ENCODE results near the gene TESPA1. TPM values are rescaled to one million over a fixed set of nuclear protein-coding genes. Genes with fewer than 3 reads are reported as not detected.

TESPA1 gene
- total RNA-seq, 4 donors from 2014 or later: 1.6 to 15.3 (median 4.3) TPM

GRCh38 chr12:54958048-54958658, 26.4 kb downstream of the TESPA1 start:
- 73 to 96% methylated on average over 3 of the region's 3 CpGs for WGBS, 2 donors (ENCODE audit: low coverage in 1 of 2)
- no peaks in the 10 kb centered on the region for H3K9me3 ChIP-seq
- DNase-seq: peak; percentile 29
- TF ChIP-seq CTCF (IDR thresholded peaks at IDR 0.05) (peak; percentile 60 to 64 (median 61)), POLR2AphosphoS5 (IDR thresholded peaks at IDR 0.05) (no peak)
- no peaks in the 10 kb centered on the region for H3K36me3 ChIP-seq
- in situ Hi-C loops (cut with MboI; ENCODE audit: low pct_ligation_motif_present in 1 of 4, low pct_unique_long_range_greater_than_20kb in 1 of 4, low sequenced_read_pairs in 3 of 4) (loop anchor here (10.0 to 25.0 kb wide), 5 partner anchors 103 to 371 kb away; partner anchors contain the start of genes MUCL1 (in 1 of the 4) and PPP1R1A (in 1 of the 4)), intact Hi-C loops (cut with DNase I; ENCODE audit: low total_unique reads) (loop anchor here (10.0 kb wide), 1 partner anchor 253 kb away; no protein-coding TSS in a partner anchor)
- no peak overlapping the region for H3K4me3 ChIP-seq
- peaks cover 12% of the 10 kb centered on the region for H3K27me3 ChIP-seq
- H3K4me1 ChIP-seq: no peaks in the 10 kb centered on the region
- H3K27ac ChIP-seq: no peak overlapping the region

GRCh38 chr12:54956818-54957641, 27.5 kb downstream of the TESPA1 start:
- intact Hi-C loops (cut with DNase I; ENCODE audit: low total_unique reads) (loop anchor here (10.0 kb wide), 1 partner anchor 252 kb away; no protein-coding TSS in a partner anchor), in situ Hi-C loops (cut with MboI; ENCODE audit: low pct_ligation_motif_present in 1 of 4, low pct_unique_long_range_greater_than_20kb in 1 of 4, low sequenced_read_pairs in 3 of 4) (loop anchor here (10.0 to 25.0 kb wide), 5 partner anchors 102 to 370 kb away; partner anchors contain the start of genes MUCL1 (in 1 of the 4) and PPP1R1A (in 1 of the 4))
- WGBS, 2 donors (ENCODE audit: low coverage in 1 of 2): 65 to 80% methylated on average over 5 to 10 of the region's 10 CpGs

GRCh38 chr12:54956322-54956721, 28.2 kb downstream of the TESPA1 start:
- Histone ChIP-seq H3K27me3 (peaks cover 12% of the 10 kb centered on the region), H3K9me3 (no peaks in the 10 kb centered on the region), H3K36me3 (no peaks in the 10 kb centered on the region), H3K4me1 (no peaks in the 10 kb centered on the region), H3K4me3 (no peak overlapping the region), H3K27ac (no peak overlapping the region)
- 66% methylated on average over 5 of the region's 5 CpGs for WGBS, 2 donors (ENCODE audit: low coverage in 1 of 2)
- no peak for TF ChIP-seq EP300 (IDR thresholded peaks at IDR 0.05; ENCODE audit: low read depth)
- no peak for TF ChIP-seq POLR2AphosphoS5 (IDR thresholded peaks at IDR 0.05)
- TF ChIP-seq POLR2A (IDR thresholded peaks at IDR 0.05): no peak
- TF ChIP-seq CTCF (IDR thresholded peaks at IDR 0.05): no peak
- intact Hi-C loops (cut with DNase I; ENCODE audit: low total_unique reads) (loop anchor here (10.0 kb wide), 1 partner anchor 252 kb away; no protein-coding TSS in a partner anchor), in situ Hi-C loops (cut with MboI; ENCODE audit: low pct_ligation_motif_present in 1 of 4, low pct_unique_long_range_greater_than_20kb in 1 of 4, low sequenced_read_pairs in 3 of 4) (loop anchor here (10.0 to 25.0 kb wide), 5 partner anchors 102 to 369 kb away; partner anchors contain the start of genes MUCL1 (in 1 of the 4) and PPP1R1A (in 1 of the 4))
- no peak for DNase-seq

More at GRCh38 chr12:54956818-54957641, 27.5 kb downstream of the TESPA1 start:
- Histone ChIP-seq H3K4me1 (no peaks in the 10 kb centered on the region), H3K27me3 (peaks cover 12% of the 10 kb centered on the region), H3K36me3 (no peaks in the 10 kb centered on the region), H3K9me3 (no peaks in the 10 kb centered on the region), H3K4me3 (no peak overlapping the region), H3K27ac (no peak overlapping the region)
- DNase-seq: no peak
- TF ChIP-seq CTCF (IDR thresholded peaks at IDR 0.05): no peak
- TF ChIP-seq EP300 (IDR thresholded peaks at IDR 0.05; ENCODE audit: low read depth): no peak
- no peak for TF ChIP-seq POLR2AphosphoS5 (IDR thresholded peaks at IDR 0.05)
- no peak for TF ChIP-seq POLR2A (IDR thresholded peaks at IDR 0.05)

GRCh38 chr12:54954801-54955200, 29.8 kb downstream of the TESPA1 start:
- no peak for DNase-seq

More at GRCh38 chr12:54954801-54955200, 29.8 kb downstream of the TESPA1 start:
- in situ Hi-C loops (cut with MboI; ENCODE audit: low pct_ligation_motif_present in 1 of 4, low pct_unique_long_range_greater_than_20kb in 1 of 4, low sequenced_read_pairs in 3 of 4) (loop anchor here (10.0 to 25.0 kb wide), 5 partner anchors 100 to 368 kb away; partner anchors contain the start of genes MUCL1 (in 1 of the 4) and PPP1R1A (in 1 of the 4)), intact Hi-C loops (cut with DNase I; ENCODE audit: low total_unique reads) (loop anchor here (10.0 kb wide), 1 partner anchor 250 kb away; no protein-coding TSS in a partner anchor)
- TF ChIP-seq POLR2A (IDR thresholded peaks at IDR 0.05): no peak
- TF ChIP-seq EP300 (IDR thresholded peaks at IDR 0.05; ENCODE audit: low read depth): no peak
- no peak for TF ChIP-seq CTCF (IDR thresholded peaks at IDR 0.05)
- TF ChIP-seq POLR2AphosphoS5 (IDR thresholded peaks at IDR 0.05): no peak
- Histone ChIP-seq H3K27me3 (peaks cover 12% of the 10 kb centered on the region), H3K4me3 (no peak overlapping the region), H3K9me3 (no peaks in the 10 kb centered on the region), H3K27ac (no peak overlapping the region), H3K36me3 (no peaks in the 10 kb centered on the region), H3K4me1 (no peaks in the 10 kb centered on the region)
- 69 to 86% methylated on average over 3 of the region's 3 CpGs for WGBS, 2 donors (ENCODE audit: low coverage in 1 of 2)

Data from transverse colon (tissue), 4 donors.